Measurements from ENCODE around the gene TUSC2. TPM values are rescaled to one million over a fixed set of nuclear protein-coding genes. Genes with fewer than 3 reads are reported as not detected.

Gene TUSC2
- total and polyA plus RNA-seq, 9 of the 15 experiments (the other 6 are each of a cell fraction or from before 2014, with no cell fraction given): 2.8 to 67.5 (median 25.8) TPM

GRCh38 chr3:50337175-50337861, 9.3 kb upstream of the TUSC2 start (continued):
- peak in 1 of 3 experiments; percentile 12 for TF ChIP-seq YY1 (IDR thresholded peaks at IDR 0.05; ENCODE audit: borderline replicate concordance in 1 of 3, control insufficient read depth in 1 of 3, extremely low read depth in 1 of 3, insufficient read depth in 3 of 3, insufficient read length in 1 of 3, insufficient replicate concordance in 2 of 3, low read depth in 1 of 3, low read length in 2 of 3)
- TF ChIP-seq, protein P1, sequence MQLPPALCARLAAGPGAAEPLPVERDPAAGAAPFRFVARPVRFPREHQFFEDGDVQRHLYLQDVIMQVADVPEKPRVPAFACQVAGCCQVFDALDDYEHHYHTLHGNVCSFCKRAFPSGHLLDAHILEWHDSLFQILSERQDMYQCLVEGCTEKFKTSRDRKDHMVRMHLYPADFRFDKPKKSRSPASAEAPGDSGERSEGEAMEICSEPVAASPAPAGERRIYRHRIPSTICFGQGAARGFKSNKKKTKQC (CRISPR knock-in tag; IDR thresholded peaks at IDR 0.05): no peak
- 0 out of 2 replicates have a peak, but pooled peaks have one; percentile 56 for TF ChIP-seq ZNF282 (CRISPR knock-in tag; IDR thresholded peaks at IDR 0.05)
- no peak for TF ChIP-seq ZNF589 (CRISPR knock-in tag; IDR thresholded peaks at IDR 0.05; ENCODE audit: low read depth)
- peak; percentile 87 for TF ChIP-seq JUN (IDR thresholded peaks at IDR 0.05; ENCODE audit: borderline replicate concordance, low read depth, low read length)
- TF ChIP-seq JUN (CRISPR knock-in tag; IDR thresholded peaks at IDR 0.05; ENCODE audit: borderline replicate concordance): no peak
- TF ChIP-seq, protein P2, sequence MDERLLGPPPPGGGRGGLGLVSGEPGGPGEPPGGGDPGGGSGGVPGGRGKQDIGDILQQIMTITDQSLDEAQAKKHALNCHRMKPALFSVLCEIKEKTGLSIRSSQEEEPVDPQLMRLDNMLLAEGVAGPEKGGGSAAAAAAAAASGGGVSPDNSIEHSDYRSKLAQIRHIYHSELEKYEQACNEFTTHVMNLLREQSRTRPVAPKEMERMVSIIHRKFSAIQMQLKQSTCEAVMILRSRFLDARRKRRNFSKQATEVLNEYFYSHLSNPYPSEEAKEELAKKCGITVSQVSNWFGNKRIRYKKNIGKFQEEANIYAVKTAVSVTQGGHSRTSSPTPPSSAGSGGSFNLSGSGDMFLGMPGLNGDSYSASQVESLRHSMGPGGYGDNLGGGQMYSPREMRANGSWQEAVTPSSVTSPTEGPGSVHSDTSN (CRISPR knock-in tag; IDR thresholded peaks at IDR 0.05; ENCODE audit: low read depth): no peak
- TF ChIP-seq, protein P2 (tag; conservative IDR thresholded peaks at IDR 0.05; ENCODE audit: low read depth): no peak
- TF ChIP-seq EP400 (IDR thresholded peaks at IDR 0.05): peak; percentile 93
- peak; percentile 15; the same call in 1 of the 2 replicates for TF ChIP-seq RB1 (IDR thresholded peaks at IDR 0.05; ENCODE audit: low read depth)
- no peak for TF ChIP-seq EHMT2 (IDR thresholded peaks at IDR 0.05)
- peak; percentile 95 for TF ChIP-seq RBFOX2 (IDR thresholded peaks at IDR 0.05; ENCODE audit: low read depth, low read length)
- peak; percentile 7; the same call in 1 of the 2 replicates for TF ChIP-seq MBD2 (IDR thresholded peaks at IDR 0.05; ENCODE audit: borderline replicate concordance, low read depth)
- TF ChIP-seq, protein P3, sequence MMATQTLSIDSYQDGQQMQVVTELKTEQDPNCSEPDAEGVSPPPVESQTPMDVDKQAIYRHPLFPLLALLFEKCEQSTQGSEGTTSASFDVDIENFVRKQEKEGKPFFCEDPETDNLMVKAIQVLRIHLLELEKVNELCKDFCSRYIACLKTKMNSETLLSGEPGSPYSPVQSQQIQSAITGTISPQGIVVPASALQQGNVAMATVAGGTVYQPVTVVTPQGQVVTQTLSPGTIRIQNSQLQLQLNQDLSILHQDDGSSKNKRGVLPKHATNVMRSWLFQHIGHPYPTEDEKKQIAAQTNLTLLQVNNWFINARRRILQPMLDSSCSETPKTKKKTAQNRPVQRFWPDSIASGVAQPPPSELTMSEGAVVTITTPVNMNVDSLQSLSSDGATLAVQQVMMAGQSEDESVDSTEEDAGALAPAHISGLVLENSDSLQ (IDR thresholded peaks at IDR 0.05): peak; percentile 32; the same call in 1 of the 2 replicates
- no peak for TF ChIP-seq MITF (IDR thresholded peaks at IDR 0.05)
- TF ChIP-seq HES1 (IDR thresholded peaks at IDR 0.05; ENCODE audit: low read depth): peak; percentile 24; the same call in 1 of the 2 replicates
- no peak for TF ChIP-seq BACH1 (tag; IDR thresholded peaks at IDR 0.05)
- TF ChIP-seq SAP30 (IDR thresholded peaks at IDR 0.05; ENCODE audit: borderline replicate concordance, insufficient read depth, low read depth, low read length, poor library complexity, severe bottlenecking): peak; percentile 65
- TF ChIP-seq C11orf30 (IDR thresholded peaks at IDR 0.05; ENCODE audit: low read depth): no peak
- peak; percentile 14 for TF ChIP-seq FUS (optimal IDR thresholded peaks at IDR 0.05; ENCODE audit: low read depth, low read length)
- no peak for TF ChIP-seq PYGO2 (tag; IDR thresholded peaks at IDR 0.05)
